HepG2 (cell line): Measurements from ENCODE around the gene CSNK2A2. TPM values are rescaled to one million over a fixed set of nuclear protein-coding genes. Genes with fewer than 3 reads are reported as not detected.
A peak's percentile ranks its signal among the peaks of the same experiment; 100 is the strongest.

Experiments used
- DMAP1 ChIP-seq: IDR thresholded peaks from 2 replicates; pipeline ENCODE4 v1.6.1; 2016
- FOXM1 ChIP-seq: sonication (generic); formaldehyde crosslinking; IDR thresholded peaks from 2 replicates; pipeline ENCODE4 v1.5.0; 2020; ENCODE audit warnings: missing genetic modification reagents
- MBD4 ChIP-seq: IDR thresholded peaks from 2 replicates; pipeline ENCODE4 v1.6.1; 2012; ENCODE audit warnings: low read length, inconsistent platforms, borderline replicate concordance
- PHF8 ChIP-seq: sonication (generic); formaldehyde crosslinking; IDR thresholded peaks from 2 replicates; pipeline ENCODE4 v1.5.0; 2020; ENCODE audit warnings: missing genetic modification reagents
- SIN3A ChIP-seq: IDR thresholded peaks from 2 replicates; pipeline ENCODE4 v1.6.1; 2011; ENCODE audit warnings: low read depth, mild to moderate bottlenecking, control low read depth, low read length, borderline replicate concordance
- TBX3 ChIP-seq: fragments of 450-650 bp; IDR thresholded peaks from 2 replicates; pipeline ENCODE4 v1.6.1; 2017; ENCODE audit warnings: antibody characterized with exemption, mild to moderate bottlenecking, inconsistent platforms, borderline replicate concordance
- ZNF33B ChIP-seq: sonication (generic); formaldehyde crosslinking; IDR thresholded peaks from 2 replicates; pipeline ENCODE4 v1.5.1; 2020; ENCODE audit warnings: mild to moderate bottlenecking, missing genetic modification reagents
- ZNF343 ChIP-seq: sonication (generic); formaldehyde crosslinking; IDR thresholded peaks from 2 replicates; pipeline ENCODE4 v1.4.0; 2020; ENCODE audit warnings: mild to moderate bottlenecking, missing genetic modification reagents
- ZNF350 ChIP-seq: sonication (generic); formaldehyde crosslinking; IDR thresholded peaks from 2 replicates; pipeline ENCODE4 v1.4.0; 2020; ENCODE audit warnings: mild to moderate bottlenecking, low read depth, missing genetic modification reagents, borderline replicate concordance
- ZNF484 ChIP-seq: sonication (generic); formaldehyde crosslinking; IDR thresholded peaks from 2 replicates; pipeline ENCODE4 v1.5.1; 2020; ENCODE audit warnings: mild to moderate bottlenecking, low read depth, missing genetic modification reagents, borderline replicate concordance
- ZNF543 ChIP-seq: sonication (generic); formaldehyde crosslinking; IDR thresholded peaks from 2 replicates; pipeline ENCODE4 v1.4.0; 2020; ENCODE audit warnings: mild to moderate bottlenecking, missing genetic modification reagents
- polyA plus RNA-seq, 8 experiments: library from polyadenylated mRNA; depleted of rRNA in 3 of 8; stranded (reverse) in 7 of 8; unstranded in 1 of 8; fragments of >200 nt; fragmentation: Illumina TruSeq in 4 of 8; extraction: Trizol in 4 of 8; gene quantifications; 2 replicates each; pipeline versions ENCODE4 v1.2.1 to v1.2.3, GENCODE V29; 2011 to 2016; ENCODE audit warnings: low read depth in 4 of 8, missing spikeins in 1 of 8, mixed read lengths in 1 of 8; ENCODE audit not compliant: insufficient read depth in 1 of 8
- total RNA-seq, 5 experiments: library from RNA; depleted of rRNA; stranded (reverse); fragments of >200 nt; fragmentation: Illumina TruSeq; extraction: Trizol; gene quantifications; 2 replicates each; pipeline ENCODE4 v1.2.3, GENCODE V29; 2016; ENCODE audit warnings: low read depth in 1 of 5
- TF ChIP-seq, protein P1 (sequence below): sonication (generic); formaldehyde crosslinking; IDR thresholded peaks from 2 replicates; pipeline ENCODE4 v1.5.1; 2020; ENCODE audit warnings: mild to moderate bottlenecking, missing genetic modification reagents
- TF ChIP-seq, protein P2 (sequence below): IDR thresholded peaks from 2 replicates; pipeline ENCODE4 v1.6.1; 2012; ENCODE audit warnings: inconsistent platforms
- TF ChIP-seq, protein P3 (sequence below): sonication (generic); formaldehyde crosslinking; IDR thresholded peaks from 2 replicates; pipeline ENCODE4 v1.4.0; 2020; ENCODE audit warnings: missing genetic modification reagents, borderline replicate concordance
- TF ChIP-seq, protein P4 (sequence below): IDR thresholded peaks from 2 replicates; pipeline ENCODE4 v1.6.1; 2016; ENCODE audit warnings: missing genetic modification reagents, missing compliant biosample characterization
- TF ChIP-seq, protein P5 (sequence below): IDR thresholded peaks from 2 replicates; pipeline ENCODE4 v1.6.1; 2016; ENCODE audit warnings: missing biosample characterization, missing genetic modification reagents, low read depth
- TF ChIP-seq, protein P6 (sequence below): sonication (generic); formaldehyde crosslinking; IDR thresholded peaks from 2 replicates; pipeline ENCODE4 v1.4.0; 2020; ENCODE audit warnings: missing genetic modification reagents; ENCODE audit errors: not compliant biosample characterization
- TF ChIP-seq, protein P7 (sequence below): conservative IDR thresholded peaks from 2 replicates; pipeline ENCODE4 v1.6.1; 2018; ENCODE audit warnings: missing genetic modification reagents

Gene CSNK2A2
- total and polyA plus RNA-seq, 2 of the 13 experiments (the other 11 are each of a cell fraction or from before 2014, with no cell fraction given): 46.4 to 56.9 TPM

DNA sequence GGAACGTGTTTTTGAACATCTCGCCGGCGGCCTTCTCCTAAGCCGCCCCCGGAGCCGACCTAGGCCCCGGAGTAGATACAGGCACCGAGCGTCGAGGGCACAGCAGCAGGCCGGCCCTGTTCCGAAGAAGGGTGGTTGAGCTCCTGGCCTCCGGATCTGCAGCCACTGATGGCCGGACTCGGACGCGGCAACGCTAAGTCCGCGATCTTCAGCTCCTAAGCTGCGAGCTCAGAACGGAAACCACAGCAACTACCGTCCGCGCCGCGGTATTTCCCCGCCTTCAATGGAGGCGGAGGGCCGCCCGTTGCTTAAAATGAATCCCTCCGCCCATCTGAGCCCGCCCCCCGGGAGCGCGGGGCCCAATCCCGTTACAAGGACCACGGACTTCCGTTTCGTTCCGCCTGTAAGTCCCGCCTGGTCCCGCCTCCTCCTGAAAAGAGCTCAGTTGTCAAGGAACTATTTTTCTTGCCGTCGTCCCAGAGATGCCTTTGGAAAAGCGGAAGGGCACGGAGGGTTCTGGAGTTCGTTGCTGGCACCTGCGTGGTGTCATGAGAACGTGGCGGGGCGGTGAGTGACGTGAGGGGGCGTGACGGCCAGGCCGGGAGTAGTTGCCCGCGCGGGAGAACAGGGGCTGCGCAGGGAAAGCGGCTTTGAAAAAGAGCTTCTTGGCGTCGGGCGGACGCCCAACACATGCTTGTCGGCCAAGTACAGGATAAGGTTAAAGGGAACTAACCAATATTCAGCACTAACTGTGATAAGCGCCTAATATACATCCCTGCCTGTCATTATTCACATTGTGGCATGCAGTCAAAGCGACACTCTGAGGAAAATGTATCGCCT lies 68.6 kb downstream of the CSNK2A2 start, which contains the start of gene CFAP20 (continued):
- TF ChIP-seq, protein P1, sequence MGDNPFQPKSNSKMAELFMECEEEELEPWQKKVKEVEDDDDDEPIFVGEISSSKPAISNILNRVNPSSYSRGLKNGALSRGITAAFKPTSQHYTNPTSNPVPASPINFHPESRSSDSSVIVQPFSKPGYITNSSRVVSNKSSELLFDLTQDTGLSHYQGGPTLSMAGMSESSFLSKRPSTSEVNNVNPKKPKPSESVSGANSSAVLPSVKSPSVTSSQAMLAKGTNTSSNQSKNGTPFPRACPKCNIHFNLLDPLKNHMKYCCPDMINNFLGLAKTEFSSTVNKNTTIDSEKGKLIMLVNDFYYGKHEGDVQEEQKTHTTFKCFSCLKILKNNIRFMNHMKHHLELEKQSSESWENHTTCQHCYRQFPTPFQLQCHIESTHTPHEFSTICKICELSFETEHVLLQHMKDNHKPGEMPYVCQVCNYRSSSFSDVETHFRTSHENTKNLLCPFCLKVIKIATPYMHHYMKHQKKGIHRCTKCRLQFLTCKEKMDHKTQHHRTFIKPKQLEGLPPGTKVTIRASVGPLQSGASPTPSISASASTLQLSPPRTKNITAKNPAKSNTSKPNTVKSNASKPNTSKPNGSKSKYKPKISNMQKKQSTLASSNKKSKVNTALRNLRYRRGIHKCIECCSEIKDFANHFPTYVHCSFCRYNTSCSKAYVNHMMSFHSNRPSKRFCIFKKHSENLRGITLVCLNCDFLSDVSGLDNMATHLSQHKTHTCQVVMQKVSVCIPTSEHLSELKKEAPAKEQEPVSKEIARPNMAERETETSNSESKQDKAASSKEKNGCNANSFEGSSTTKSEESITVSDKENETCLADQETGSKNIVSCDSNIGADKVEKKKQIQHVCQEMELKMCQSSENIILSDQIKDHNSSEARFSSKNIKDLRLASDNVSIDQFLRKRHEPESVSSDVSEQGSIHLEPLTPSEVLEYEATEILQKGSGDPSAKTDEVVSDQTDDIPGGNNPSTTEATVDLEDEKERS (CRISPR knock-in tag): peak; percentile 99
- TF ChIP-seq PHF8 (CRISPR knock-in tag): peak; percentile 96
- TF ChIP-seq, protein P2, sequence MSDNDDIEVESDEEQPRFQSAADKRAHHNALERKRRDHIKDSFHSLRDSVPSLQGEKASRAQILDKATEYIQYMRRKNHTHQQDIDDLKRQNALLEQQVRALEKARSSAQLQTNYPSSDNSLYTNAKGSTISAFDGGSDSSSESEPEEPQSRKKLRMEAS: peak; percentile 99
- TF ChIP-seq ZNF33B (CRISPR knock-in tag): peak; percentile 82
- TF ChIP-seq, protein P3, sequence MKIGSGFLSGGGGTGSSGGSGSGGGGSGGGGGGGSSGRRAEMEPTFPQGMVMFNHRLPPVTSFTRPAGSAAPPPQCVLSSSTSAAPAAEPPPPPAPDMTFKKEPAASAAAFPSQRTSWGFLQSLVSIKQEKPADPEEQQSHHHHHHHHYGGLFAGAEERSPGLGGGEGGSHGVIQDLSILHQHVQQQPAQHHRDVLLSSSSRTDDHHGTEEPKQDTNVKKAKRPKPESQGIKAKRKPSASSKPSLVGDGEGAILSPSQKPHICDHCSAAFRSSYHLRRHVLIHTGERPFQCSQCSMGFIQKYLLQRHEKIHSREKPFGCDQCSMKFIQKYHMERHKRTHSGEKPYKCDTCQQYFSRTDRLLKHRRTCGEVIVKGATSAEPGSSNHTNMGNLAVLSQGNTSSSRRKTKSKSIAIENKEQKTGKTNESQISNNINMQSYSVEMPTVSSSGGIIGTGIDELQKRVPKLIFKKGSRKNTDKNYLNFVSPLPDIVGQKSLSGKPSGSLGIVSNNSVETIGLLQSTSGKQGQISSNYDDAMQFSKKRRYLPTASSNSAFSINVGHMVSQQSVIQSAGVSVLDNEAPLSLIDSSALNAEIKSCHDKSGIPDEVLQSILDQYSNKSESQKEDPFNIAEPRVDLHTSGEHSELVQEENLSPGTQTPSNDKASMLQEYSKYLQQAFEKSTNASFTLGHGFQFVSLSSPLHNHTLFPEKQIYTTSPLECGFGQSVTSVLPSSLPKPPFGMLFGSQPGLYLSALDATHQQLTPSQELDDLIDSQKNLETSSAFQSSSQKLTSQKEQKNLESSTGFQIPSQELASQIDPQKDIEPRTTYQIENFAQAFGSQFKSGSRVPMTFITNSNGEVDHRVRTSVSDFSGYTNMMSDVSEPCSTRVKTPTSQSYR: no peak
- peak; percentile 98 for TF ChIP-seq ZNF350 (CRISPR knock-in tag)
- TF ChIP-seq DMAP1 (CRISPR knock-in tag): peak; percentile 99
- TF ChIP-seq, protein P4, sequence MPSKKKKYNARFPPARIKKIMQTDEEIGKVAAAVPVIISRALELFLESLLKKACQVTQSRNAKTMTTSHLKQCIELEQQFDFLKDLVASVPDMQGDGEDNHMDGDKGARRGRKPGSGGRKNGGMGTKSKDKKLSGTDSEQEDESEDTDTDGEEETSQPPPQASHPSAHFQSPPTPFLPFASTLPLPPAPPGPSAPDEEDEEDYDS: peak; percentile 96
- peak; percentile 95 for TF ChIP-seq SIN3A
- TF ChIP-seq, protein P5, sequence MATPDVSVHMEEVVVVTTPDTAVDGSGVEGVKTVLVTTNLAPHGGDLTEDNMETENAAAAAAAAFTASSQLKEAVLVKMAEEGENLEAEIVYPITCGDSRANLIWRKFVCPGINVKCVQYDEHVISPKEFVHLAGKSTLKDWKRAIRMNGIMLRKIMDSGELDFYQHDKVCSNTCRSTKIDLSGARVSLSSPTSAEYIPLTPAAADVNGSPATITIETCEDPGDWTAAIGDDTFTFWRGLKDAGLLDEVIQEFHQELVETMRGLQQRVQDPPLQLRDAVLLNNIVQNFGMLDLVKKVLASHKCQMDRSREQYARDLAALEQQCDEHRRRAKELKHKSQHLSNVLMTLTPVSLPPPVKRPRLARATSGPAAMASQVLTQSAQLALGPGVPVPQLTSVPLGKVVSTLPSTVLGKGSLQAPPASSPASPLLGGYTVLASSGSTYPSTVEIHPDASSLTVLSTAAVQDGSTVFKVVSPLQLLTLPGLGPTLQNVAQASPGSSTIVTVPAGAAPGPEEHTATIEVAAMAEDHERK (CRISPR knock-in tag): peak; percentile 83
- TF ChIP-seq ZNF543: peak; percentile 96
- no peak for TF ChIP-seq FOXM1 (CRISPR knock-in tag)
- TF ChIP-seq, protein P6, sequence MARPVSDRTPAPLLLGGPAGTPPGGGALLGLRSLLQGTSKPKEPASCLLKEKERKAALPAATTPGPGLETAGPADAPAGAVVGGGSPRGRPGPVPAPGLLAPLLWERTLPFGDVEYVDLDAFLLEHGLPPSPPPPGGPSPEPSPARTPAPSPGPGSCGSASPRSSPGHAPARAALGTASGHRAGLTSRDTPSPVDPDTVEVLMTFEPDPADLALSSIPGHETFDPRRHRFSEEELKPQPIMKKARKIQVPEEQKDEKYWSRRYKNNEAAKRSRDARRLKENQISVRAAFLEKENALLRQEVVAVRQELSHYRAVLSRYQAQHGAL (CRISPR knock-in tag): peak; percentile 74
- peak; percentile 99 for TF ChIP-seq TBX3
- TF ChIP-seq, protein P7, sequence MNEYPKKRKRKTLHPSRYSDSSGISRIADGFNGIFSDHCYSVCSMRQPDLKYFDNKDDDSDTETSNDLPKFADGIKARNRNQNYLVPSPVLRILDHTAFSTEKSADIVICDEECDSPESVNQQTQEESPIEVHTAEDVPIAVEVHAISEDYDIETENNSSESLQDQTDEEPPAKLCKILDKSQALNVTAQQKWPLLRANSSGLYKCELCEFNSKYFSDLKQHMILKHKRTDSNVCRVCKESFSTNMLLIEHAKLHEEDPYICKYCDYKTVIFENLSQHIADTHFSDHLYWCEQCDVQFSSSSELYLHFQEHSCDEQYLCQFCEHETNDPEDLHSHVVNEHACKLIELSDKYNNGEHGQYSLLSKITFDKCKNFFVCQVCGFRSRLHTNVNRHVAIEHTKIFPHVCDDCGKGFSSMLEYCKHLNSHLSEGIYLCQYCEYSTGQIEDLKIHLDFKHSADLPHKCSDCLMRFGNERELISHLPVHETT (CRISPR knock-in tag): peak; percentile 82; the same call in 1 of the 2 replicates
- peak; percentile 94 for TF ChIP-seq ZNF343 (CRISPR knock-in tag)
- TF ChIP-seq MBD4: no peak
- 0 out of 2 replicates have a peak, but pooled peaks have one; percentile 43 for TF ChIP-seq ZNF484 (CRISPR knock-in tag)
